ENCODE data around the gene PPP1R9A.

GRCh38 chr7:95309951-95310350, 402.6 kb downstream of the PPP1R9A start:
- TF ChIP-seq CTCF (IDR thresholded peaks at IDR 0.05) (no peak), POLR2A (IDR thresholded peaks at IDR 0.05) (no peak)
